ENCODE results near the gene SIPA1L3. TPM values are rescaled to one million over a fixed set of nuclear protein-coding genes. Genes with fewer than 3 reads are reported as not detected.

The SIPA1L3 gene
- total RNA-seq, 1 donor from 2014 or later, result 26.9 TPM

DNA sequence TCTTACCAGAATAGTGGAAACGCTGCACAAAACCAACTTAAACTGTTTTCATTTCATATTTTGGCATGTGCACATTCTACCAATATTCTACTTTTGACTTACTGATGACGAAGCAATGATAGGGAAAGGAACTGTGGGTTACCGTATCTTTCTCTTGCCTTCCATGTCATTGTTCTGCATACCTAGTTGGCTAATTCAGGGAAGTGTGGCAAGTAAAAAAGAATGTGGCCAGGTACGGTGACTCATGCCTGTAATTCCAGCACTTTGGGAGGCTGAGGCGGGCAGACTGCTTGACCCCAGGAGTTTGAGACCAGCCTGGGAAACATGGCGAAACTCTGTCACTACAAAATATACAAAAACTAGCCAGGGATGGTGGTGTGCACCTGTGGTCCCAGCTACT, 108.2 kb downstream of the SIPA1L3 start:
- Histone ChIP-seq H3K4me2 (ENCODE audit: low read length) (no peak overlapping the region), H3K4me3 (ENCODE audit: insufficient read depth, low read depth, low read length) (no peak overlapping the region), H3K4me1 (ENCODE audit: insufficient read depth, low read length) (no peaks in the 10 kb centered on the region), H3K27me3 (ENCODE audit: insufficient read depth, low read length) (no peaks in the 10 kb centered on the region), H3K79me2 (ENCODE audit: insufficient read depth, low read length) (peaks cover 18% of the 10 kb centered on the region), H4K20me1 (ENCODE audit: insufficient read depth, low read length) (peaks cover 6% of the 10 kb centered on the region), H3K27ac (ENCODE audit: low read depth, low read length) (no peak overlapping the region), H3K36me3 (ENCODE audit: insufficient read depth, low read length) (no peaks in the 10 kb centered on the region), H3K9ac (ENCODE audit: low read length) (no peak overlapping the region), H2AFZ (ENCODE audit: low read depth, low read length) (no peak overlapping the region), H3K9me3 (ENCODE audit: insufficient read depth, low read depth, low read length) (no peaks in the 10 kb centered on the region)
- Mint-ChIP-seq H3K27me3 (ENCODE audit: low read depth, unreplicated experiment) (no peaks in the 10 kb centered on the region), H3K4me3 (ENCODE audit: unreplicated experiment) (no peak overlapping the region), H3K4me1 (ENCODE audit: low read depth, unreplicated experiment) (no peaks in the 10 kb centered on the region), H3K36me3 (ENCODE audit: low read depth, unreplicated experiment) (peaks cover 5% of the 10 kb centered on the region), H3K9me3 (ENCODE audit: unreplicated experiment) (no peaks in the 10 kb centered on the region), H3K27ac (ENCODE audit: unreplicated experiment) (no peak overlapping the region)
- FAIRE-seq (no peak), DNase-seq (ENCODE audit: low read depth) (no peak)
- TF ChIP-seq, protein P1, sequence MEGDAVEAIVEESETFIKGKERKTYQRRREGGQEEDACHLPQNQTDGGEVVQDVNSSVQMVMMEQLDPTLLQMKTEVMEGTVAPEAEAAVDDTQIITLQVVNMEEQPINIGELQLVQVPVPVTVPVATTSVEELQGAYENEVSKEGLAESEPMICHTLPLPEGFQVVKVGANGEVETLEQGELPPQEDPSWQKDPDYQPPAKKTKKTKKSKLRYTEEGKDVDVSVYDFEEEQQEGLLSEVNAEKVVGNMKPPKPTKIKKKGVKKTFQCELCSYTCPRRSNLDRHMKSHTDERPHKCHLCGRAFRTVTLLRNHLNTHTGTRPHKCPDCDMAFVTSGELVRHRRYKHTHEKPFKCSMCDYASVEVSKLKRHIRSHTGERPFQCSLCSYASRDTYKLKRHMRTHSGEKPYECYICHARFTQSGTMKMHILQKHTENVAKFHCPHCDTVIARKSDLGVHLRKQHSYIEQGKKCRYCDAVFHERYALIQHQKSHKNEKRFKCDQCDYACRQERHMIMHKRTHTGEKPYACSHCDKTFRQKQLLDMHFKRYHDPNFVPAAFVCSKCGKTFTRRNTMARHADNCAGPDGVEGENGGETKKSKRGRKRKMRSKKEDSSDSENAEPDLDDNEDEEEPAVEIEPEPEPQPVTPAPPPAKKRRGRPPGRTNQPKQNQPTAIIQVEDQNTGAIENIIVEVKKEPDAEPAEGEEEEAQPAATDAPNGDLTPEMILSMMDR (IDR thresholded peaks at IDR 0.05; ENCODE audit: insufficient read depth, low read depth, low read length), result no peak
- TF ChIP-seq EZH2 (IDR thresholded peaks at IDR 0.05; ENCODE audit: insufficient read depth, low read length), result no peak

DNA sequence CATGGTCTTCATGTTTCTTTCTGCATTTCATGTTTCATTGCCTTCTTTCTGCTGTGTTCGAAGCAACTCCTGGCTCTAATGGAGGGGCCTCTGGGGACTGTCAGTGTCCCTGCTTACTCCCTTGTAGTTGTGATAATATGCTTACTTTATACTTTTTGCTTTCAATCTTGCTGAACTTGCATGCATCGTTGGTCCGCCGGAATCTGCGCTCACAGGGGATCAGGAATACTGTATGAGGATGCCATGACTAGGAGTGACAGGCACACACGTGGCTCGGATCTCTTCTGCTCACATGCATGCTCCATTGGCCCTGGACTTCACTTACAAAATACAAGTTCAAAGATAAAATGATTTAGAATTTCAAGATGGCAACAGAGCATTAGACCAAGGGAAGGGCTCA, 108.8 kb downstream of the SIPA1L3 start:
- Mint-ChIP-seq H3K4me1 (ENCODE audit: low read depth, unreplicated experiment) (no peaks in the 10 kb centered on the region), H3K36me3 (ENCODE audit: low read depth, unreplicated experiment) (peaks cover 5% of the 10 kb centered on the region), H3K4me3 (ENCODE audit: unreplicated experiment) (no peak overlapping the region), H3K27me3 (ENCODE audit: low read depth, unreplicated experiment) (no peaks in the 10 kb centered on the region), H3K27ac (ENCODE audit: unreplicated experiment) (no peak overlapping the region), H3K9me3 (ENCODE audit: unreplicated experiment) (no peaks in the 10 kb centered on the region)
- no peak overlapping the region for H3K4me2 ChIP-seq (ENCODE audit: low read length)
- H3K9me3 ChIP-seq (ENCODE audit: insufficient read depth, low read depth, low read length), result no peaks in the 10 kb centered on the region
- no peak overlapping the region for H3K27ac ChIP-seq (ENCODE audit: low read depth, low read length)
- no peaks in the 10 kb centered on the region for H3K4me1 ChIP-seq (ENCODE audit: insufficient read depth, low read length)
- TF ChIP-seq, protein P1 (IDR thresholded peaks at IDR 0.05; ENCODE audit: insufficient read depth, low read depth, low read length), result no peak
- TF ChIP-seq EZH2 (IDR thresholded peaks at IDR 0.05; ENCODE audit: insufficient read depth, low read length), result no peak
- H3K9ac ChIP-seq (ENCODE audit: low read length), result no peak overlapping the region
- H3K79me2 ChIP-seq (ENCODE audit: insufficient read depth, low read length), result peaks cover 18% of the 10 kb centered on the region
- H3K4me3 ChIP-seq (ENCODE audit: insufficient read depth, low read depth, low read length), result no peak overlapping the region
- DNase-seq (ENCODE audit: low read depth), result no peak
- H3K36me3 ChIP-seq (ENCODE audit: insufficient read depth, low read length), result no peaks in the 10 kb centered on the region
- FAIRE-seq, result no peak
- no peaks in the 10 kb centered on the region for H3K27me3 ChIP-seq (ENCODE audit: insufficient read depth, low read length)
- no peak overlapping the region for H2AFZ ChIP-seq (ENCODE audit: low read depth, low read length)
- peaks cover 6% of the 10 kb centered on the region for H4K20me1 ChIP-seq (ENCODE audit: insufficient read depth, low read length)

DNA sequence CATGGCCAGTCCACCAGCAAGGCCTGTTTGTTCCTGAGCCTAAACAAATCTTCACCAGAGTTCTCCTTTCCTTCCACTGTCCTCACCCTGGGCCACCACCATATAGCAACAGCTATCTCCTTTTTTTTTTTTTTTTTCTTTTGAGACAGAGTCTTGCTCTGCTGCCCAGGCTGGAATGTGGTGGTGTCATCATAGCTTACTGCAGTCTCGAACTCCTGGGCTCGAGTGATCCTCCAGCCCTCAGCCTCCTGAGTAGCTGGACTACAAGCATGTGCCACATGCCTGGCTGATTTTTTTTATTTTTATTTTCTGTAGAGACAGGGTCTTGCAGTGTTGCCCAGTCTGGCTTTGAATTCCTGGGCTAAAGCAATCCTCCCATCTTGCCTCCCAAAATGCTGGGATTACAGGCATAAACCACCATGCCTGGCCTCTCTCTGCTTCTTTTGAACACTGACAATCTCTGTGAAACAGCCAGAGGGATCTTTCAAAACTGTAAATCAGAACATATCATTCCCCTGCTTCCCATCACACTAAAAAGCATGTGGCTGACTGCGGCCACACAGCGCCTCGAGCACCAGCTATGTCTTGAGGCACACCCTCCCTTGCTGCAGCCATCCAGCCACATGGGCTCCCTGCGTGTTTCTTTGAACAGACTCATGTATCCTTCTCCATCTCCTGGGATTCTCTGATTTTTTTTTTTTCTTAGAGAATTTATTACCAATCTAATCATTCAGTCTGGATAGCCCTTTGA, 110.6 kb downstream of the SIPA1L3 start:
- Mint-ChIP-seq H3K9me3 (ENCODE audit: unreplicated experiment) (no peaks in the 10 kb centered on the region), H3K27ac (ENCODE audit: unreplicated experiment) (no peak overlapping the region), H3K27me3 (ENCODE audit: low read depth, unreplicated experiment) (no peaks in the 10 kb centered on the region), H3K4me1 (ENCODE audit: low read depth, unreplicated experiment) (no peaks in the 10 kb centered on the region), H3K4me3 (ENCODE audit: unreplicated experiment) (no peak overlapping the region), H3K36me3 (ENCODE audit: low read depth, unreplicated experiment) (no peaks in the 10 kb centered on the region)
- Histone ChIP-seq H3K4me1 (ENCODE audit: insufficient read depth, low read length) (peaks cover 5% of the 10 kb centered on the region), H2AFZ (ENCODE audit: low read depth, low read length) (no peak overlapping the region), H3K27ac (ENCODE audit: low read depth, low read length) (no peak overlapping the region), H3K27me3 (ENCODE audit: insufficient read depth, low read length) (no peaks in the 10 kb centered on the region), H3K4me2 (ENCODE audit: low read length) (no peak overlapping the region), H3K36me3 (ENCODE audit: insufficient read depth, low read length) (no peaks in the 10 kb centered on the region), H3K9me3 (ENCODE audit: insufficient read depth, low read depth, low read length) (no peaks in the 10 kb centered on the region), H3K79me2 (ENCODE audit: insufficient read depth, low read length) (peaks cover 18% of the 10 kb centered on the region), H3K9ac (ENCODE audit: low read length) (no peak overlapping the region), H3K4me3 (ENCODE audit: insufficient read depth, low read depth, low read length) (no peak overlapping the region), H4K20me1 (ENCODE audit: insufficient read depth, low read length) (peaks cover 6% of the 10 kb centered on the region)
- DNase-seq (ENCODE audit: low read depth) (no peak), FAIRE-seq (no peak)
- TF ChIP-seq, protein P1 (IDR thresholded peaks at IDR 0.05; ENCODE audit: insufficient read depth, low read depth, low read length), result no peak
- no peak for TF ChIP-seq EZH2 (IDR thresholded peaks at IDR 0.05; ENCODE audit: insufficient read depth, low read length)
